OCI-LY1 (cell line): ENCODE results near the gene PAM16.
"Not testable (repeated sequence)": the region's sequence is repeated elsewhere in the genome, so short reads cannot be mapped to it uniquely, and the experiment has no call there.

Experiments
- H2AFZ ChIP-seq: fragments of 200-600 bp; sonication (generic), shearing (Covaris generic); 2 replicates; pipeline ENCODE4 v1.6.0; 2014; ENCODE audit warnings: antibody characterized with exemption, mild to moderate bottlenecking, low read length
- H3F3A ChIP-seq: fragments of 200-600 bp; sonication (generic), shearing (Covaris generic); 2 replicates; pipeline ENCODE4 v1.6.0; 2014; ENCODE audit warnings: mild to moderate bottlenecking, antibody characterized with exemption, low read length, moderate library complexity; ENCODE audit not compliant: insufficient read depth
- H3K27ac ChIP-seq: fragments of 200-600 bp; sonication (generic); 2 replicates; pipeline ENCODE4 v1.5.1; 2014; ENCODE audit warnings: low read length, mixed run types, mild to moderate bottlenecking, low read depth; ENCODE audit not compliant: poor library complexity, severe bottlenecking
- H3K27me3 ChIP-seq: fragments of 200-600 bp; sonication (generic); 2 replicates; pipeline ENCODE4 v1.6.0; 2014; ENCODE audit warnings: antibody characterized with exemption, mild to moderate bottlenecking, low read length, moderate library complexity; ENCODE audit not compliant: insufficient read depth
- H3K36me3 ChIP-seq: fragments of 200-600 bp; sonication (generic); 2 replicates; pipeline ENCODE4 v1.6.1; 2014; ENCODE audit warnings: mild to moderate bottlenecking, antibody characterized with exemption, low read length, moderate library complexity, mixed read lengths; ENCODE audit not compliant: insufficient read depth
- H3K4me1 ChIP-seq: fragments of 200-600 bp; sonication (generic); 2 replicates; pipeline ENCODE4 v1.5.1; 2014; ENCODE audit warnings: mild to moderate bottlenecking, low read length, moderate library complexity; ENCODE audit not compliant: insufficient read depth, severe bottlenecking
- H3K4me2 ChIP-seq: fragments of 200-600 bp; sonication (generic), shearing (Covaris generic); 2 replicates; pipeline ENCODE4 v1.6.1; 2014; ENCODE audit warnings: low read length
- H3K4me3 ChIP-seq: fragments of 200-600 bp; sonication (generic); 2 replicates; pipeline ENCODE4 v1.5.1; 2014; ENCODE audit warnings: low read length, low read depth, mild to moderate bottlenecking, mixed read lengths; ENCODE audit not compliant: poor library complexity, severe bottlenecking
- H3K79me2 ChIP-seq: fragments of 200-600 bp; shearing (Covaris generic); 2 replicates; pipeline ENCODE4 v1.6.1; 2016; ENCODE audit warnings: mixed run types, low read length, mixed read lengths; ENCODE audit not compliant: insufficient read depth
- H3K9ac ChIP-seq: fragments of 200-600 bp; sonication (generic), shearing (Covaris generic); 2 replicates; pipeline ENCODE4 v1.6.1; 2014; ENCODE audit warnings: mild to moderate bottlenecking, low read length, mixed read lengths
- H3K9me2 ChIP-seq: fragments of 200-600 bp; sonication (generic), shearing (Covaris generic); 2 replicates; pipeline ENCODE4 v1.6.1; 2014; ENCODE audit warnings: low read depth, mild to moderate bottlenecking, low read length, mixed read lengths
- H3K9me3 ChIP-seq: fragments of 200-600 bp; shearing (Covaris generic); 2 replicates; pipeline ENCODE4 v1.6.1; 2014; ENCODE audit warnings: low read length, mixed read lengths
- H4K20me1 ChIP-seq: fragments of 200-600 bp; sonication (generic), shearing (Covaris generic); 2 replicates; pipeline ENCODE4 v1.6.0; 2016; ENCODE audit warnings: mild to moderate bottlenecking, low read length; ENCODE audit not compliant: insufficient read depth
- CTCF ChIP-seq: fragments of 200-600 bp; sonication (generic), shearing (Covaris generic); IDR thresholded peaks from 2 replicates; pipeline ENCODE4 v1.5.1; 2017; ENCODE audit warnings: mild to moderate bottlenecking, antibody characterized with exemption, low read length, moderate library complexity, mixed read lengths
- EZH2 ChIP-seq: fragments of 200-600 bp; sonication (generic), shearing (Covaris generic); IDR thresholded peaks from 2 replicates; pipeline ENCODE4 v1.8.0; 2017; ENCODE audit warnings: borderline replicate concordance, mixed run types, mild to moderate bottlenecking, antibody characterized with exemption, low read length, moderate library complexity, mixed read lengths

The PAM16 gene

GRCh38 chr16:4334724-4335495 is 16.2 kb downstream of the PAM16 start:
- H2AFZ ChIP-seq, result no peak overlapping the region
- no peak overlapping the region for H3K4me3 ChIP-seq
- H3K4me1 ChIP-seq, result no peaks in the 10 kb centered on the region
- H3K9me2 ChIP-seq, result no peaks in the 10 kb centered on the region
- H3K27ac ChIP-seq, result no peak overlapping the region
- no peaks in the 10 kb centered on the region for H3K9me3 ChIP-seq
- H3K4me2 ChIP-seq, result no peak overlapping the region
- peaks cover 5% of the 10 kb centered on the region; the same call in 1 of the 2 replicates for H3K27me3 ChIP-seq
- H3K79me2 ChIP-seq, result no peaks in the 10 kb centered on the region
- no peaks in the 10 kb centered on the region for H3F3A ChIP-seq
- TF ChIP-seq EZH2, result no peak
- H3K9ac ChIP-seq, result no peak overlapping the region
- no peaks in the 10 kb centered on the region for H4K20me1 ChIP-seq
- peaks cover 14% of the 10 kb centered on the region for H3K36me3 ChIP-seq

GRCh38 chr16:4333714-4334113 is 17.4 kb downstream of the PAM16 start:
- not testable (repeated sequence) for H3K9me3 ChIP-seq, H4K20me1 ChIP-seq, H3K27ac ChIP-seq, H3K36me3 ChIP-seq, H3K4me2 ChIP-seq, H3F3A ChIP-seq, H3K4me1 ChIP-seq, H3K9me2 ChIP-seq, H3K79me2 ChIP-seq, H3K4me3 ChIP-seq, H2AFZ ChIP-seq, H3K9ac ChIP-seq
- peaks cover 11% of the 10 kb centered on the region; the same call in 1 of the 2 replicates for H3K27me3 ChIP-seq

- Histone ChIP-seq H3K9me3 (no peaks in the 10 kb centered on the region), H3K4me3 (no peak overlapping the region), H2AFZ (no peak overlapping the region), H3K27me3 (peaks cover 12% of the 10 kb centered on the region; the same call in 1 of the 2 replicates), H3K36me3 (no peaks in the 10 kb centered on the region), H3F3A (no peaks in the 10 kb centered on the region), H3K27ac (no peak overlapping the region), H3K79me2 (no peaks in the 10 kb centered on the region), H3K4me1 (no peaks in the 10 kb centered on the region), H4K20me1 (no peaks in the 10 kb centered on the region), H3K4me2 (no peak overlapping the region), H3K9ac (no peak overlapping the region), H3K9me2 (no peaks in the 10 kb centered on the region)
- TF ChIP-seq EZH2 (no peak), CTCF (no peak)
These were observed 17.8 kb downstream of the PAM16 start for GRCh38 chr16:4333308-4333638.

GRCh38 chr16:4332623-4333307 is 18.4 kb downstream of the PAM16 start:
- Histone ChIP-seq H2AFZ (no peak overlapping the region), H3K9me3 (no peaks in the 10 kb centered on the region), H3K4me2 (no peak overlapping the region), H3K4me1 (peaks cover 5% of the 10 kb centered on the region), H3K9me2 (no peaks in the 10 kb centered on the region), H3K36me3 (no peaks in the 10 kb centered on the region), H3F3A (no peaks in the 10 kb centered on the region), H3K27me3 (peaks cover 12% of the 10 kb centered on the region; the same call in 1 of the 2 replicates), H3K27ac (no peak overlapping the region), H3K4me3 (no peak overlapping the region), H4K20me1 (no peaks in the 10 kb centered on the region), H3K9ac (no peak overlapping the region), H3K79me2 (no peaks in the 10 kb centered on the region)
- TF ChIP-seq CTCF (no peak), EZH2 (no peak)
